Gastroesophageal sphincter (tissue), 4 donors: Measurements from ENCODE around the gene CIAO2A. TPM values are rescaled to one million over a fixed set of nuclear protein-coding genes. Genes with fewer than 3 reads are reported as not detected.

Experiments used
- ATAC-seq: fragments of 150-250 bp; one replicate; pipeline ENCODE4 v1.9.1; 2016; ENCODE audit warnings: mild to moderate bottlenecking, moderate library complexity
- H3K27ac ChIP-seq, 4 donors: fragments of 200-600 bp; sonication (generic) in 3 of 4; 1 replicate in 3 of 4; 2 replicates in 1 of 4; pipeline ENCODE4 v1.5.1; 2016 to 2019
- H3K27me3 ChIP-seq: fragments of 200-600 bp; sonication (generic); one replicate; pipeline ENCODE4 v1.5.1; 2019
- H3K36me3 ChIP-seq, 2 donors: fragments of 200-600 bp; sonication (generic); one replicate each; pipeline ENCODE4 v1.5.1; 2019; ENCODE audit warnings: control low read depth in 1 of 2
- H3K4me1 ChIP-seq, 3 donors: fragments of 200-600 bp; sonication (generic); 1 replicate in 2 of 3; 2 replicates in 1 of 3; pipeline ENCODE4 v1.5.1; 2016 to 2019; ENCODE audit warnings: control low read depth in 2 of 3
- H3K4me3 ChIP-seq, 2 donors: fragments of 200-600 bp; sonication (generic); one replicate each; pipeline ENCODE4 v1.5.1; 2019; ENCODE audit warnings: mild to moderate bottlenecking in 1 of 2, moderate library complexity in 1 of 2
- H3K9me3 ChIP-seq, 3 donors: fragments of 200-600 bp; sonication (generic); one replicate each; pipeline ENCODE4 v1.5.1; 2017 to 2019; ENCODE audit warnings: control low read depth in 2 of 3
- EP300 ChIP-seq: sonication (generic); formaldehyde crosslinking; IDR thresholded peaks from one replicate; pipeline ENCODE4 v1.6.1; 2017; ENCODE audit warnings: antibody characterized with exemption, mild to moderate bottlenecking
- POLR2A ChIP-seq, 2 donors: fragments of 450-650 bp; IDR thresholded peaks; one replicate each; pipeline ENCODE4 v1.6.1; 2017; ENCODE audit warnings: antibody characterized with exemption in 2 of 2, mild to moderate bottlenecking in 2 of 2, moderate library complexity in 1 of 2
- POLR2AphosphoS5 ChIP-seq: sonication (generic); formaldehyde crosslinking; IDR thresholded peaks from one replicate; pipeline ENCODE4 v1.6.1; 2017; ENCODE audit warnings: antibody characterized with exemption
- WGBS, 2 donors: methylation state at CpG; one replicate each; pipeline ENCODE4 v1.1.5; 2018; ENCODE audit warnings: low coverage in 1 of 2; 5-methylcytosine and 5-hydroxymethylcytosine counted together
- total RNA-seq, 4 donors: library from RNA; depleted of rRNA; stranded (reverse); fragments of >200 nt; gene quantifications; one replicate each; pipeline ENCODE4 v1.1.0, GENCODE V29; 2016
- TF ChIP-seq, protein P1 (sequence below), 4 experiments: fragments of 200-600 bp in 2 of 4; fragments of 450-650 bp in 2 of 4; sonication (generic) in 1 of 4; IDR thresholded peaks; one replicate each; pipeline ENCODE4 v1.5.1; 2017 to 2019; ENCODE audit warnings: antibody characterized with exemption in 4 of 4, mild to moderate bottlenecking in 2 of 4, moderate library complexity in 2 of 4

The CIAO2A gene
- total RNA-seq, 4 donors from 2014 or later = 11.7 to 34.0 (median 27.8) TPM

DNA sequence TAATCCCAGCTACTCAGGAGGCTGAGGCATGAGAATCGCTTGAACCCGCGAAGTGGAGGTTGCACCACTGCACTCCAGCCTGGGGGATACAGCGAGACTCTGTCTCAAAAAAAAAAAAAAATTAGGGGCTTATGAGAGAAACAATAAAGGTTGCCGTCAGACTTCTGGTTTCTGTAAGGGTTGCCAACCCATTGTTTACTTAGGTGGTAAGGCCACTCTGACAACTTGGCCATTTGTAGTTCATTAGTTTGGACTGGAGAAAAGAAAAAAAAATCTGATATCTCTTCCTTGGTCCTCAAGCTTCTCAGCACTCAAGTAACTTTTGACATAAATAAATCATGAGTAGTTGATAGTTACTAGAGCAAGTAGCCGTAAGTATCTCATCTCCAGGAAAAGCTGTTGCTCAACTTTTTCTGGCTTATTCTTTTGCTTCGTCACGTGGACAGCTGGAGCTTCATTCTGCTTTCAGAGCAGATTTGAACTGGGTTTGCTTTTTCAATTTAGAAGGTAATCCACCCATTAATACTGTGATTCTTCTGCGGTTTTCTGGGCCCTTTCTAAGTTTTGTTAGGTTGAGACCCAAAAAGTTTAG is 11.6 kb upstream of the CIAO2A start:
- Histone ChIP-seq H3K4me1 (peaks cover 4 to 65% (median 6%) of the 10 kb centered on the region in 3 donors), H3K9me3 (no peaks in the 10 kb centered on the region), H3K36me3 (no peaks in the 10 kb centered on the region), H3K27me3 (no peaks in the 10 kb centered on the region), H3K4me3 (no peak overlapping the region), H3K27ac (peak overlapping the region in 3 of 4 donors; percentile 27 to 50 (median 33))
- ATAC-seq = peak; percentile 78
- TF ChIP-seq POLR2A (IDR thresholded peaks at IDR 0.05) = no peak
- no peak for TF ChIP-seq EP300
- TF ChIP-seq, protein P1, sequence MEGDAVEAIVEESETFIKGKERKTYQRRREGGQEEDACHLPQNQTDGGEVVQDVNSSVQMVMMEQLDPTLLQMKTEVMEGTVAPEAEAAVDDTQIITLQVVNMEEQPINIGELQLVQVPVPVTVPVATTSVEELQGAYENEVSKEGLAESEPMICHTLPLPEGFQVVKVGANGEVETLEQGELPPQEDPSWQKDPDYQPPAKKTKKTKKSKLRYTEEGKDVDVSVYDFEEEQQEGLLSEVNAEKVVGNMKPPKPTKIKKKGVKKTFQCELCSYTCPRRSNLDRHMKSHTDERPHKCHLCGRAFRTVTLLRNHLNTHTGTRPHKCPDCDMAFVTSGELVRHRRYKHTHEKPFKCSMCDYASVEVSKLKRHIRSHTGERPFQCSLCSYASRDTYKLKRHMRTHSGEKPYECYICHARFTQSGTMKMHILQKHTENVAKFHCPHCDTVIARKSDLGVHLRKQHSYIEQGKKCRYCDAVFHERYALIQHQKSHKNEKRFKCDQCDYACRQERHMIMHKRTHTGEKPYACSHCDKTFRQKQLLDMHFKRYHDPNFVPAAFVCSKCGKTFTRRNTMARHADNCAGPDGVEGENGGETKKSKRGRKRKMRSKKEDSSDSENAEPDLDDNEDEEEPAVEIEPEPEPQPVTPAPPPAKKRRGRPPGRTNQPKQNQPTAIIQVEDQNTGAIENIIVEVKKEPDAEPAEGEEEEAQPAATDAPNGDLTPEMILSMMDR (IDR thresholded peaks at IDR 0.05) = no peak
- TF ChIP-seq POLR2AphosphoS5 = peak; percentile 71
- WGBS, 2 donors = 47 to 61% methylated on average over 7 to 8 of the region's 9 CpGs

DNA sequence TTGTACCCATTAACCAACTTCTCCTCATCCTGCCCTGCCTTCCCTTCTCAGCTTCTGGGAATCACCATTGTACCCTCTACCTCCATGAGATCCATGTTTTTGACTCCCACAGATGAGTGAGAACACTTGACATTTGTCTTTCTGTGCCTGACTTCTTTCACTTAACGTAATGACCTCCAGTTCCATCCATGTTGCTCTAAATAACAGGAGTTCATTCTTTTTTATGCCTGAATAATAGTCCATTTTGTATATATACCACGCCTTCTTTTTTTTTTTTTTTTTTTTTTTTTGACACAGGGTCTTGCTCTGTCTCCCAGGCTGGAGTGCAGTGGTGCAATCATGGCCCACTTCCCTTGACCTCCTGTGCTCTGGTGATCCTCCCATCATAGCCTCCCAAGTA is 8.9 kb upstream of the CIAO2A start:
- Histone ChIP-seq H3K4me3 (no peak overlapping the region), H3K9me3 (no peaks in the 10 kb centered on the region), H3K27ac (no peak overlapping the region), H3K36me3 (no peaks in the 10 kb centered on the region), H3K27me3 (no peaks in the 10 kb centered on the region), H3K4me1 (peaks cover 6 to 76% (median 19%) of the 10 kb centered on the region in 3 donors)
- TF ChIP-seq, protein P1 (IDR thresholded peaks at IDR 0.05) = no peak
- TF ChIP-seq POLR2A (IDR thresholded peaks at IDR 0.05) (no peak), POLR2AphosphoS5 (no peak), EP300 (no peak)
- no peak for ATAC-seq
- WGBS, 2 donors = 91 to 100% methylated on average over 2 of the region's 2 CpGs

DNA sequence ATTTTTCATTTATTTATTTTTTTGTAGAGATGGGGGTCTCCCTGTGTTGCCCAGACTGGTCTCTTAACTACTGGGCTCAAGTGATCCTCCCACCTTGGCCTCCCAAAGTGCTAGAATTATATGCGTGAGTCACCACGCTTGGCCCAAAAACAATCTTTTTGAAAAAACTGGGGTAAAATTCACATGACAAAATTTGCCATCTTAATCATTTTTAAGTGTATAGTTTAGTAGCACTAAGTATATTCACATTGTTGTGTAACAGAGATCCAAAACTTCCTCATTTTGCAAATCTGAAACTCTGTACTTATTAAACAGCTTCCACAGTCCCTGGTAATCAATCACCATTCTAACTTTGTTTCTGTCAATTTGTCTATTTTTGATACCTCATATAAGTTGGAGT is 7.3 kb upstream of the CIAO2A start:
- WGBS, 2 donors = 80 to 83% methylated on average over 1 to 2 of the region's 2 CpGs
- no peak overlapping the region for H3K4me3 ChIP-seq
- no peaks in the 10 kb centered on the region for H3K9me3 ChIP-seq
- TF ChIP-seq EP300 = no peak
- TF ChIP-seq POLR2AphosphoS5 = no peak
- no peak for TF ChIP-seq POLR2A (IDR thresholded peaks at IDR 0.05)
- TF ChIP-seq, protein P1 (IDR thresholded peaks at IDR 0.05) = no peak
- H3K27me3 ChIP-seq = no peaks in the 10 kb centered on the region
- peak overlapping the region in 1 of 4 donors; percentile 24 for H3K27ac ChIP-seq
- H3K36me3 ChIP-seq = no peaks in the 10 kb centered on the region
- peak; percentile 5 for ATAC-seq
- H3K4me1 ChIP-seq = peaks cover 6 to 74% (median 27%) of the 10 kb centered on the region in 3 donors

DNA sequence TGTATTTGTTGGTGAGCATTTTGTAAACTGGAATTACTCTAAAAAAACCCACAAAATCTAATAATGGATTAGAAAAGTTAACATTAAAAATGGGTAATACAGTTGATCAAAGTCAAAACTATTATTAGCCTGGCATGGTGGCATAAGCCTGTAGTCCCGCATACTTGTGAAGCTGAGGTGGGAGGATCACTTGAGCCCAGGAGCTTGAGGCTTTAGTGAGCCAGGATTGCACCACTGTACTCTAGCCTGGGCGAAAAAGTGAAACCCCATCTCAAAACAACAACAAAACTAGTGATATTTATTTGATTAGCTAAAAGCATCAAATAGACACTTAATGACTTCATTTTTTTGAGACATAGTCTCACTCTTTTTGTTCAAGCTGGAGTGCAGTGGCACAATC is 5.7 kb upstream of the CIAO2A start:
- TF ChIP-seq EP300 = no peak
- TF ChIP-seq POLR2AphosphoS5 = no peak
- TF ChIP-seq, protein P1 (IDR thresholded peaks at IDR 0.05) = no peak
- TF ChIP-seq POLR2A (IDR thresholded peaks at IDR 0.05) = no peak
- H3K27ac ChIP-seq = peak overlapping the region in 2 of 4 donors; percentile 9 to 29
- H3K4me1 ChIP-seq = peaks cover 2 to 71% (median 35%) of the 10 kb centered on the region in 3 donors
- H3K4me3 ChIP-seq = no peak overlapping the region
- no peaks in the 10 kb centered on the region for H3K9me3 ChIP-seq
- no peaks in the 10 kb centered on the region for H3K27me3 ChIP-seq
- 76 to 85% methylated on average over 2 of the region's 2 CpGs for WGBS, 2 donors
- H3K36me3 ChIP-seq = no peaks in the 10 kb centered on the region
- ATAC-seq = no peak
